ENCODE data around the gene LRRTM4. TPM values are rescaled to one million over a fixed set of nuclear protein-coding genes. Genes with fewer than 3 reads are reported as not detected.

Gene LRRTM4
- total RNA-seq, 1 donor from 2014 or later = 0.55 TPM

- Histone ChIP-seq H3K4me1 (no peaks in the 10 kb centered on the region), H3K27ac (replicated peaks) (no peak overlapping the region), H3K4me3 (no peak overlapping the region), H3K27me3 (ENCODE audit: low read depth) (no peaks in the 10 kb centered on the region), H3K9me3 (replicated peaks) (no peaks in the 10 kb centered on the region), H3K36me3 (no peaks in the 10 kb centered on the region)
- intact Hi-C loops (cut with micrococcal nuclease) = no loop called here
- DNase-seq = no peak
- no peak for TF ChIP-seq CTCF (IDR thresholded peaks at IDR 0.05; ENCODE audit: borderline replicate concordance)
These were observed 700.4 kb downstream of the LRRTM4 start for GRCh38 chr2:76821731-76822130.

GRCh38 chr2:76813084-76813483 is 709.1 kb downstream of the LRRTM4 start:
- Histone ChIP-seq H3K9me3 (replicated peaks) (no peaks in the 10 kb centered on the region), H3K36me3 (no peaks in the 10 kb centered on the region), H3K27ac (replicated peaks) (no peak overlapping the region), H3K4me1 (no peaks in the 10 kb centered on the region), H3K4me3 (no peak overlapping the region), H3K27me3 (ENCODE audit: low read depth) (no peaks in the 10 kb centered on the region)
- no peak for TF ChIP-seq CTCF (IDR thresholded peaks at IDR 0.05; ENCODE audit: borderline replicate concordance)
- DNase-seq = no peak
- intact Hi-C loops (cut with micrococcal nuclease) = no loop called here

- Histone ChIP-seq H3K36me3 (no peaks in the 10 kb centered on the region), H3K4me3 (no peak overlapping the region), H3K27me3 (ENCODE audit: low read depth) (no peaks in the 10 kb centered on the region), H3K4me1 (no peaks in the 10 kb centered on the region), H3K9me3 (replicated peaks) (no peaks in the 10 kb centered on the region), H3K27ac (replicated peaks) (no peak overlapping the region)
- no peak for TF ChIP-seq CTCF (IDR thresholded peaks at IDR 0.05; ENCODE audit: borderline replicate concordance)
- DNase-seq = no peak
- intact Hi-C loops (cut with micrococcal nuclease) = no loop called here
These were observed 710.0 kb downstream of the LRRTM4 start for GRCh38 chr2:76812156-76812555.

GRCh38 chr2:76809136-76809535 is 713.0 kb downstream of the LRRTM4 start:
- no peaks in the 10 kb centered on the region for H3K36me3 ChIP-seq
- H3K4me3 ChIP-seq = no peak overlapping the region
- no peaks in the 10 kb centered on the region for H3K9me3 ChIP-seq (replicated peaks)
- H3K4me1 ChIP-seq = no peaks in the 10 kb centered on the region
- H3K27me3 ChIP-seq (ENCODE audit: low read depth) = no peaks in the 10 kb centered on the region
- TF ChIP-seq CTCF (IDR thresholded peaks at IDR 0.05; ENCODE audit: borderline replicate concordance) = no peak
- H3K27ac ChIP-seq (replicated peaks) = no peak overlapping the region
- DNase-seq = no peak
- intact Hi-C loops (cut with micrococcal nuclease) = no loop called here

GRCh38 chr2:76808732-76809131 is 713.4 kb downstream of the LRRTM4 start:
- no peaks in the 10 kb centered on the region for H3K27me3 ChIP-seq (ENCODE audit: low read depth)
- H3K9me3 ChIP-seq (replicated peaks) = no peaks in the 10 kb centered on the region
- TF ChIP-seq CTCF (IDR thresholded peaks at IDR 0.05; ENCODE audit: borderline replicate concordance) = no peak
- intact Hi-C loops (cut with micrococcal nuclease) = no loop called here
- no peak overlapping the region for H3K4me3 ChIP-seq
- H3K36me3 ChIP-seq = no peaks in the 10 kb centered on the region
- H3K4me1 ChIP-seq = no peaks in the 10 kb centered on the region
- no peak for DNase-seq
- H3K27ac ChIP-seq (replicated peaks) = no peak overlapping the region
